ENCODE data around the gene NKX1-2.

NKX1-2 gene

DNA sequence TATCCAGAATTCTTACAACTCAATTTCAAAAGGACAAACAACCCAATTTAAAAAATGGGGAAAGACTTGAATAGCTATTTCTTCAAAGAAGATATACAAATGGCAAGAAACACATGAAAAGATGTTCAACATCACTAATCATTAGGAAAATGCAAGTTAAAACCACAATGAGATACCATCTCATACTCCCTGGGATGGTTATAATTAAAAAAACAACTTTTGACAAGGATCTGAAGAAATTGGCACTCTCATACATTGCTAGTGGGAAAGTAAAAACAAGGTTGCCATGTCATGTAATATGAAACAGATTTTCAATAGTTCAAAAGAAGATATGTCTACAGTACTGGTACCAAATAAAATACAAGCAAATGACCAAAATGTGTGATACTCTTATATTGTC lies 40.1 kb downstream of the NKX1-2 start:
- no peak for DNase-seq (ENCODE audit: low read depth)
- no peak overlapping the region for H3K4me3 ChIP-seq (ENCODE audit: control insufficient read depth, low read depth, low read length)
- TF ChIP-seq, protein P1, sequence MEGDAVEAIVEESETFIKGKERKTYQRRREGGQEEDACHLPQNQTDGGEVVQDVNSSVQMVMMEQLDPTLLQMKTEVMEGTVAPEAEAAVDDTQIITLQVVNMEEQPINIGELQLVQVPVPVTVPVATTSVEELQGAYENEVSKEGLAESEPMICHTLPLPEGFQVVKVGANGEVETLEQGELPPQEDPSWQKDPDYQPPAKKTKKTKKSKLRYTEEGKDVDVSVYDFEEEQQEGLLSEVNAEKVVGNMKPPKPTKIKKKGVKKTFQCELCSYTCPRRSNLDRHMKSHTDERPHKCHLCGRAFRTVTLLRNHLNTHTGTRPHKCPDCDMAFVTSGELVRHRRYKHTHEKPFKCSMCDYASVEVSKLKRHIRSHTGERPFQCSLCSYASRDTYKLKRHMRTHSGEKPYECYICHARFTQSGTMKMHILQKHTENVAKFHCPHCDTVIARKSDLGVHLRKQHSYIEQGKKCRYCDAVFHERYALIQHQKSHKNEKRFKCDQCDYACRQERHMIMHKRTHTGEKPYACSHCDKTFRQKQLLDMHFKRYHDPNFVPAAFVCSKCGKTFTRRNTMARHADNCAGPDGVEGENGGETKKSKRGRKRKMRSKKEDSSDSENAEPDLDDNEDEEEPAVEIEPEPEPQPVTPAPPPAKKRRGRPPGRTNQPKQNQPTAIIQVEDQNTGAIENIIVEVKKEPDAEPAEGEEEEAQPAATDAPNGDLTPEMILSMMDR (IDR thresholded peaks at IDR 0.05; ENCODE audit: control insufficient read depth, insufficient read depth, low read depth, low read length, missing control alignments), result no peak

DNA sequence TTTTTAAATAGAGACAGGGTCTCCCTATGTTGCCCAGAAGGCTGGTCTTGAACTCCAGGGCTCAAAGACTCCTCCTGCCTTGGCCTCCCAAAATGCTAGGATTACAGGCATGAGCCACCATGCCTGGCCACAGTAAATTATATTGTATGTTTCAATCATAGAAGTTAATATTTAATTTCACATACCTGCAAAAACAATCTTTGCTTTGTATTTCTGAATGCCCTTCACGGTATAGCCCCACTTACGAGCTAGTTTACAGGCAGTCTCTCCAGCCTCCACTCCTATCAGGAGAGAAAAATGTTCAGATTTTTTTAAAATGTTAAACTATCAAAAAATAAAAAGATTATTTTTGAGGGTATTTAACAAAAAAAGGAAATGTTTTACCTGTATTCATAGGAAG lies 41.5 kb downstream of the NKX1-2 start:
- DNase-seq (ENCODE audit: low read depth), result no peak
- no peak overlapping the region for H3K4me3 ChIP-seq (ENCODE audit: control insufficient read depth, low read depth, low read length)
- TF ChIP-seq, protein P1 (IDR thresholded peaks at IDR 0.05; ENCODE audit: control insufficient read depth, insufficient read depth, low read depth, low read length, missing control alignments), result no peak

DNA sequence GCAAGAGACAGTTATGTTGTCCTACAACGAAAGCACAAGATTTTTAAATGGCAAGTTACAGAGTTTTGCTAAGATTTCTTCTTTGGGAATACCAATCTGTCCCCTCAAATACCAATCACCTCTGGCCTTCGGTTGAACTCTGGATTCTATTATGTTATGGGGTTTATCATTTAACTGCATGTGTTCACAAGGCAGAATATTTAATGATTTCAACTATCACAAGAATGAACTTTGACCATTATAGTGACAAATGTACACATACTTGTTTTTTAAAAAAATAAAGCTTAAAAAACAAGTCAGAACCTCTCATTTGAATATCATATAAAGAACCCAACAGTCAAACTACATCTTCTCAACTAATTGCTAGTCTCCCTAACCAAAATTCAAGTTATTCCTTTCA lies 42.4 kb downstream of the NKX1-2 start:
- no peak overlapping the region for H3K4me3 ChIP-seq (ENCODE audit: control insufficient read depth, low read depth, low read length)
- no peak for DNase-seq (ENCODE audit: low read depth)
- TF ChIP-seq, protein P1 (IDR thresholded peaks at IDR 0.05; ENCODE audit: control insufficient read depth, insufficient read depth, low read depth, low read length, missing control alignments), result no peak

DNA sequence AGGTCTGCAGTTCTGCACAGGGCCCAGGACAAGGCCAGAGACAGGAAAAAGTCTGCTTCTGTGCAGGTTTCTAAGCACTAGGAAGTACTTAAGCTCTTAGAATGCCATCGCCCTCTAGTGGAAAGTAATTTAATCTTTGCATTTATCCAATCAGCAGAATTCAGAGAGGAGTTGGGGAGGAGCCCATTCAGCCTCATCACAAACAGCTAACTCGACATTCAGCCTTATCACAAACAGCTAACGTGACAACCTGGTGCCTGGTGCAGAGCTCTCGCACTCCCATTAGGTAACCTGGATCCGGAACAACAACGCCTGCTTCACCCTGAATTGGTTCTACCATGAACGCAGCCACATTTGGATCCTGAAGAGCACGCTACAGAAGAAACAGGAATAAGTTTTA lies 46.3 kb downstream of the NKX1-2 start:
- peak; percentile 47 for DNase-seq (ENCODE audit: low read depth)
- TF ChIP-seq, protein P1 (IDR thresholded peaks at IDR 0.05; ENCODE audit: control insufficient read depth, insufficient read depth, low read depth, low read length, missing control alignments), result peak; percentile 50
- H3K4me3 ChIP-seq (ENCODE audit: control insufficient read depth, low read depth, low read length), result no peak overlapping the region

DNA sequence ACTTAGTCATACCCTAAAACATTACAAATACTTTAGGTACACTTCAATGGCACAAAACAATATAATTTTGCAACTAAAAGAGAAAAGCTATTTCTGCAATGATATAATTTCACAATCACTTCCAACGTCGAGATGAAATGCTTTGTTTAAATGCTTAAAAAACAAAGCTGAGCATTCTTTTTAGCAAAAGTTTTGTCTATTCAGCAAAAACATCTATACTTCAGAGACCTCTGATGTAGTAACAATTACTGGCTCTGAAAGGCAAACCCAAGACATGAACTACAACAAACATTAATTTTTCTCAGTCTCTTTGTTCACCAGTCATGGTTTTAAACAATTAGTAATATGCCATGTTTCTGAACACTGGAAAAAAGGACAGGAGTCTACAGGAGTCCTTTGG lies 47.6 kb downstream of the NKX1-2 start:
- H3K4me3 ChIP-seq (ENCODE audit: control insufficient read depth, low read depth, low read length), result no peak overlapping the region
- TF ChIP-seq, protein P1 (IDR thresholded peaks at IDR 0.05; ENCODE audit: control insufficient read depth, insufficient read depth, low read depth, low read length, missing control alignments), result no peak
- no peak for DNase-seq (ENCODE audit: low read depth)

DNA sequence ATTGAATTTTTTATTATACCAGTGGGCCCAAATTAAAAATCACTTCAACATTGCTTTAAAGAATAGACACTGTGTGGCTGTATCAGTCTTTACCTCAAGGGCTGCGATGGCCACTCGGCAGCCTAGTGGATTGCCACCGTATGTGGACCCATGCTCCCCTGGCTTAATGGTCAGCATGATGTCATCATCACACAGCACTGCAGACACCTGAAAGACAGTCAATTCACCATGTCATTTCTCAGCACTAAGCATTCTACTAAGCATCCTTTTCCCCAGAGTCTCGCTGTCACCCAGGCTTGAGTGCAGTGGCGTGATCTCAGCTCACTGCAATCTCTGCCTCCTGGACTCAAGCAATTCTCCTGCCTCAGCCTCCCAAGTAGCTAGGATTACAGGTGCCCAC lies 48.2 kb downstream of the NKX1-2 start:
- H3K4me3 ChIP-seq (ENCODE audit: control insufficient read depth, low read depth, low read length), result no peak overlapping the region
- DNase-seq (ENCODE audit: low read depth), result no peak
- TF ChIP-seq, protein P1 (IDR thresholded peaks at IDR 0.05; ENCODE audit: control insufficient read depth, insufficient read depth, low read depth, low read length, missing control alignments), result no peak
